B cell (primary cell): ENCODE measurements around the gene RNU5B-1. TPM values are rescaled to one million over a fixed set of nuclear protein-coding genes. Genes with fewer than 3 reads are reported as not detected.

Experiments used
- ATAC-seq: fragments of 200-7000 bp; cut with Tn5 transposase; one replicate; pipeline ENCODE4 v1.10.0; 2021; ENCODE audit warnings: low read depth, mild to moderate bottlenecking, moderate number of reproducible peaks, moderate library complexity
- CTCF ChIA-PET: fragments of 350-600 bp; sonication (Branson Sonifier 250); formaldehyde crosslinking; loops from one replicate; lab custom pipeline; 2021; ENCODE audit warnings: antibody characterized with exemption, inconsistent platforms; lab: Charles Lee
- POLR2A ChIA-PET: fragments of 350-600 bp; sonication (Branson Sonifier 250); formaldehyde crosslinking; loops from one replicate; lab custom pipeline; 2021; ENCODE audit warnings: antibody characterized with exemption; lab: Charles Lee
- DNase-seq: peaks from one replicate; pipeline ENCODE4 v3.0.0; 2013
- H2AFZ ChIP-seq: 2 replicates; pipeline ENCODE4 v1.6.1; 2012; ENCODE audit warnings: mild to moderate bottlenecking, low read depth, low read length; ENCODE audit not compliant: insufficient read depth, poor library complexity, severe bottlenecking
- H3K27ac ChIP-seq, 2 donors: 1 replicate in 1 of 2; 2 replicates in 1 of 2; pipeline ENCODE4 v1.5.1; 2012 to 2013; ENCODE audit warnings: low read length in 2 of 2, mild to moderate bottlenecking in 2 of 2, moderate library complexity in 1 of 2
- H3K27me3 ChIP-seq, 4 experiments: fragments of 200-600 bp in 1 of 4; sonication (generic) in 1 of 4; replicated peaks in 1 of 4; 1 replicate in 2 of 4; 2 replicates in 2 of 4; pipeline versions ENCODE4 v1.6.1 to v1.7.0; 2013 to 2016; ENCODE audit warnings: low read length in 3 of 4, mild to moderate bottlenecking in 2 of 4, mixed read lengths in 1 of 4, moderate library complexity in 1 of 4; ENCODE audit not compliant: insufficient read depth in 4 of 4, control insufficient read depth in 3 of 4; ENCODE audit errors: control extremely low read depth in 1 of 4
- H3K36me3 ChIP-seq, 2 experiments: replicated peaks in 1 of 2; 1 replicate in 1 of 2; 2 replicates in 1 of 2; pipeline versions ENCODE4 v1.6.1 to v1.7.1; 2013; ENCODE audit warnings: low read length in 1 of 2; ENCODE audit not compliant: insufficient read depth in 2 of 2, control insufficient read depth in 1 of 2; ENCODE audit errors: control extremely low read depth in 1 of 2, extremely low read depth in 1 of 2
- H3K4me1 ChIP-seq, 2 donors: fragments of 200-600 bp in 1 of 2; sonication (generic) in 1 of 2; 1 replicate in 1 of 2; 2 replicates in 1 of 2; pipeline versions ENCODE4 v1.5.1 to v1.6.1; 2013 to 2017; ENCODE audit warnings: low read length in 2 of 2; ENCODE audit not compliant: control insufficient read depth in 2 of 2, insufficient read depth in 2 of 2
- H3K4me2 ChIP-seq: replicated peaks from 2 replicates; pipeline ENCODE3; 2012; ENCODE audit warnings: mild to moderate bottlenecking, low read depth, low read length; ENCODE audit not compliant: poor library complexity, severe bottlenecking
- H3K4me3 ChIP-seq, 5 experiments: fragments of 200-600 bp in 1 of 5; sonication (generic) in 1 of 5; 1 replicate in 3 of 5; 2 replicates in 2 of 5; pipeline versions ENCODE4 v1.5.1 to v1.7.0; 2011 to 2016; ENCODE audit warnings: low read length in 4 of 5, mild to moderate bottlenecking in 4 of 5, low read depth in 2 of 5, control low read depth in 1 of 5, moderate library complexity in 1 of 5; ENCODE audit not compliant: insufficient read depth in 1 of 5; ENCODE audit errors: control extremely low read depth in 1 of 5, extremely low read depth in 1 of 5
- H3K79me2 ChIP-seq: fragments of 200-600 bp; sonication (generic); one replicate; pipeline ENCODE4 v1.6.0; 2016; ENCODE audit warnings: low read length; ENCODE audit not compliant: control insufficient read depth, insufficient read depth
- H3K9ac ChIP-seq: fragments of 200-600 bp; sonication (generic); 2 replicates; pipeline ENCODE4 v1.6.1; 2017; ENCODE audit warnings: mild to moderate bottlenecking, low read length, moderate library complexity
- H3K9me3 ChIP-seq, 3 donors: one replicate each; pipeline versions ENCODE4 v1.6.1 to v1.7.1; 2013; ENCODE audit warnings: low read length in 2 of 3; ENCODE audit not compliant: control insufficient read depth in 2 of 3, insufficient read depth in 1 of 3; ENCODE audit errors: control extremely low read depth in 1 of 3
- H4K20me1 ChIP-seq: 2 replicates; pipeline ENCODE4 v1.6.0; 2012; ENCODE audit warnings: mild to moderate bottlenecking, low read length; ENCODE audit not compliant: insufficient read depth, control insufficient read depth, poor library complexity, severe bottlenecking
- H3K27ac Mint-ChIP-seq: one replicate; pipeline ENCODE4 v1.8.0; 2021; ENCODE audit warnings: mixed read lengths
- H3K27me3 Mint-ChIP-seq: one replicate; pipeline ENCODE4 v1.8.0; 2021; ENCODE audit warnings: mixed read lengths
- H3K4me1 Mint-ChIP-seq: one replicate; pipeline ENCODE4 v1.8.0; 2021; ENCODE audit warnings: mixed read lengths
- H3K4me3 Mint-ChIP-seq: one replicate; pipeline ENCODE4 v1.8.0; 2021; ENCODE audit warnings: mixed read lengths
- H3K9me3 Mint-ChIP-seq: one replicate; pipeline ENCODE4 v1.8.0; 2022; ENCODE audit warnings: mixed read lengths; ENCODE audit not compliant: insufficient read depth
- EZH2 ChIP-seq: IDR thresholded peaks from 2 replicates; pipeline ENCODE4 v1.6.1; 2012; ENCODE audit warnings: borderline replicate concordance, low read depth, mild to moderate bottlenecking, moderate library complexity, low read length; ENCODE audit not compliant: insufficient read depth, poor library complexity, severe bottlenecking
- WGBS: methylation state at CpG from one replicate; pipeline ENCODE4 v1.1.5; 2013; ENCODE audit warnings: missing lambda C conversion rate; ENCODE audit not compliant: insufficient coverage; 5-methylcytosine and 5-hydroxymethylcytosine counted together
- intact Hi-C: fragments of 100-400 bp; cut with micrococcal nuclease; formaldehyde crosslinking; loops from one replicate; pipeline ENCODE4 v1.10.0; 2022
- polyA plus RNA-seq: library from polyadenylated mRNA; depleted of rRNA; stranded (reverse); fragments of >200 nt; gene quantifications from 2 replicates; pipeline ENCODE4 v1.2.3, GENCODE V29; 2012
- total RNA-seq, 2 donors: library from RNA; stranded (reverse); fragments of 120-200 nt in 1 of 2; gene quantifications; 1 replicate in 1 of 2; 2 replicates in 1 of 2; pipeline versions ENCODE4 v1.2.3 to v1.2.4, GENCODE V29; 2013 to 2022
- TF ChIP-seq, protein P1 (sequence below): fragments of 200-600 bp; IDR thresholded peaks from one replicate; pipeline ENCODE4 v1.8.0; 2022; ENCODE audit warnings: antibody characterized with exemption, mild to moderate bottlenecking

RNU5B-1 gene
- total and polyA plus RNA-seq, 2 donors (not counting 1 experiment from before 2014, with no cell fraction given), result 21.7 TPM; not detected in 1

DNA sequence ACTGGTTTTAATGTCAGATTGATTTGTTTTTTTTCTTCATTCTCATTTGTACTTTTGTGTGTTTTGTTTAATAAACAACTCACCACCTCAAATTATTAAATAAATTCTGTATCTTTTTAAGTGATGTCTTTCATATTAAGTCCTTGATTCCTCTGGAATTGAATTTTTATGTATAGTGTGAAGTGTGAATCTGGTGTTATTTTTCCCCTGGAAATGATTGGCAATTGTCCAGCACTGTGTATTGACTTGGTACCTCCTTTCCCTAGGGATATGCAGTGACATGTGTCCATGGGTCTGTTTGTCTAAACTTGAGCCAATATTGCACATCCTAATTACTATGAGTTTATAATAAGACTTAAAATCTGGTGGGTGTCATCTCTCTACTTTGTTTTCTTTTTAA is 2.1 kb downstream of the RNU5B-1 start:
- Histone ChIP-seq H2AFZ (no peak overlapping the region), H3K4me3 (no peak overlapping the region), H3K4me1 (peaks cover 7 to 16% of the 10 kb centered on the region in 2 donors), H3K4me2 (no peak overlapping the region), H3K9me3 (peaks cover 0 to 3% (median 0%) of the 10 kb centered on the region in 3 donors), H3K27me3 (peaks cover 0 to 1% (median 0%) of the 10 kb centered on the region in 4 experiments), H3K79me2 (no peaks in the 10 kb centered on the region), H3K27ac (no peak overlapping the region), H3K36me3 (no peaks in the 10 kb centered on the region), H3K9ac (no peak overlapping the region), H4K20me1 (no peaks in the 10 kb centered on the region)
- no peak overlapping the region for H3K4me3 Mint-ChIP-seq
- no peaks in the 10 kb centered on the region for H3K27me3 Mint-ChIP-seq
- intact Hi-C loops, result no loop called here
- ATAC-seq (no peak), DNase-seq (no peak)
- peak overlapping the region; percentile 46 for H3K27ac Mint-ChIP-seq
- POLR2A ChIA-PET, result interaction anchor here (0.7 to 1.2 kb wide), 2 partner anchors 278 to 1810 kb away, joined by 8 to 9 read pairs; no protein-coding TSS in a partner anchor
- H3K9me3 Mint-ChIP-seq, result no peaks in the 10 kb centered on the region
- peaks cover 16% of the 10 kb centered on the region for H3K4me1 Mint-ChIP-seq
- no peak for TF ChIP-seq EZH2
- TF ChIP-seq, protein P1, sequence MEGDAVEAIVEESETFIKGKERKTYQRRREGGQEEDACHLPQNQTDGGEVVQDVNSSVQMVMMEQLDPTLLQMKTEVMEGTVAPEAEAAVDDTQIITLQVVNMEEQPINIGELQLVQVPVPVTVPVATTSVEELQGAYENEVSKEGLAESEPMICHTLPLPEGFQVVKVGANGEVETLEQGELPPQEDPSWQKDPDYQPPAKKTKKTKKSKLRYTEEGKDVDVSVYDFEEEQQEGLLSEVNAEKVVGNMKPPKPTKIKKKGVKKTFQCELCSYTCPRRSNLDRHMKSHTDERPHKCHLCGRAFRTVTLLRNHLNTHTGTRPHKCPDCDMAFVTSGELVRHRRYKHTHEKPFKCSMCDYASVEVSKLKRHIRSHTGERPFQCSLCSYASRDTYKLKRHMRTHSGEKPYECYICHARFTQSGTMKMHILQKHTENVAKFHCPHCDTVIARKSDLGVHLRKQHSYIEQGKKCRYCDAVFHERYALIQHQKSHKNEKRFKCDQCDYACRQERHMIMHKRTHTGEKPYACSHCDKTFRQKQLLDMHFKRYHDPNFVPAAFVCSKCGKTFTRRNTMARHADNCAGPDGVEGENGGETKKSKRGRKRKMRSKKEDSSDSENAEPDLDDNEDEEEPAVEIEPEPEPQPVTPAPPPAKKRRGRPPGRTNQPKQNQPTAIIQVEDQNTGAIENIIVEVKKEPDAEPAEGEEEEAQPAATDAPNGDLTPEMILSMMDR, result no peak
- CTCF ChIA-PET, result interaction anchor here (1.1 to 3.2 kb wide), 3 partner anchors 9 to 79 kb away, joined by 3 to 26 read pairs (median 14); no protein-coding TSS in a partner anchor

- peaks cover 16% of the 10 kb centered on the region for H3K4me1 Mint-ChIP-seq
- H3K4me2 ChIP-seq, result no peak overlapping the region
- no peak overlapping the region for H2AFZ ChIP-seq
- H3K27me3 ChIP-seq, result peaks cover 0 to 5% (median 0%) of the 10 kb centered on the region in 4 experiments
- DNase-seq (no peak), ATAC-seq (no peak)
- no peak overlapping the region for H3K27ac Mint-ChIP-seq
- no peak overlapping the region for H3K27ac ChIP-seq
- no peaks in the 10 kb centered on the region for H3K9me3 ChIP-seq
- TF ChIP-seq, protein P1, result no peak
- TF ChIP-seq EZH2, result no peak
- H3K9me3 Mint-ChIP-seq, result no peaks in the 10 kb centered on the region
- H3K9ac ChIP-seq, result no peak overlapping the region
- H3K4me1 ChIP-seq, result peaks cover 7 to 16% of the 10 kb centered on the region in 2 donors
- H3K36me3 ChIP-seq, result no peaks in the 10 kb centered on the region
- no peaks in the 10 kb centered on the region for H3K79me2 ChIP-seq
- WGBS, result 96% methylated on average over 6 of the region's 6 CpGs
- no peak overlapping the region for H3K4me3 Mint-ChIP-seq
- intact Hi-C loops, result no loop called here
- H3K4me3 ChIP-seq, result no peak overlapping the region
- H4K20me1 ChIP-seq, result no peaks in the 10 kb centered on the region
- ChIA-PET CTCF (interaction anchor here (1.6 to 2.3 kb wide), 2 partner anchors 10 to 11 kb away, joined by 7 read pairs; no protein-coding TSS in a partner anchor), POLR2A (interaction anchor here (0.6 kb wide), 1 partner anchor 241 kb away, joined by 5 read pairs; no protein-coding TSS in a partner anchor)
- peaks cover 6% of the 10 kb centered on the region for H3K27me3 Mint-ChIP-seq
Observed at GRCh38 chr15:65307978-65308377, 3.5 kb downstream of the RNU5B-1 start.
